Liver (tissue), 9 donors: ENCODE data around the gene PIK3R3. TPM values are rescaled to one million over a fixed set of nuclear protein-coding genes. Genes with fewer than 3 reads are reported as not detected.

Experiments used
- DNase-seq: peaks from one replicate; pipeline ENCODE4 v3.0.0-alpha.2; 2017; ENCODE audit warnings: low spot score
- H3K27ac ChIP-seq, 2 donors: one replicate each; pipeline ENCODE4 v1.7.0; 2013; ENCODE audit warnings: inconsistent platforms in 2 of 2, low read length in 2 of 2, control low read depth in 1 of 2, low read depth in 1 of 2, mild to moderate bottlenecking in 1 of 2
- H3K27me3 ChIP-seq, 4 donors: one replicate each; pipeline versions ENCODE4 v1.6.1 to v1.7.0; 2013; ENCODE audit warnings: low read length in 3 of 4, inconsistent platforms in 1 of 4, mild to moderate bottlenecking in 1 of 4, moderate library complexity in 1 of 4; ENCODE audit not compliant: control insufficient read depth in 4 of 4, insufficient read depth in 4 of 4
- H3K36me3 ChIP-seq, 4 donors: one replicate each; pipeline versions ENCODE4 v1.6.1 to v1.7.0; 2013; ENCODE audit warnings: low read length in 3 of 4, mild to moderate bottlenecking in 3 of 4, low read depth in 1 of 4, moderate library complexity in 1 of 4; ENCODE audit not compliant: control insufficient read depth in 4 of 4, insufficient read depth in 3 of 4
- H3K4me1 ChIP-seq, 4 donors: one replicate each; pipeline versions ENCODE4 v1.6.1 to v1.7.0; 2013; ENCODE audit warnings: low read length in 3 of 4, mild to moderate bottlenecking in 3 of 4, moderate library complexity in 1 of 4; ENCODE audit not compliant: control insufficient read depth in 4 of 4, insufficient read depth in 4 of 4
- H3K4me3 ChIP-seq, 3 donors: one replicate each; pipeline versions ENCODE4 v1.6.1 to v1.7.0; 2013; ENCODE audit warnings: low read length in 3 of 3, control low read depth in 1 of 3, low read depth in 1 of 3, mild to moderate bottlenecking in 1 of 3
- H3K9ac ChIP-seq, 2 donors: one replicate each; pipeline ENCODE4 v1.7.0; 2013; ENCODE audit warnings: low read length in 2 of 2, mild to moderate bottlenecking in 2 of 2, moderate library complexity in 2 of 2, control low read depth in 1 of 2, low read depth in 1 of 2
- H3K9me3 ChIP-seq, 4 donors: one replicate each; pipeline versions ENCODE4 v1.6.1 to v1.7.0; 2013; ENCODE audit warnings: low read length in 3 of 4; ENCODE audit not compliant: control insufficient read depth in 4 of 4
- EGR1 ChIP-seq, 2 donors: IDR thresholded peaks; 2 replicates each; pipeline ENCODE4 v1.6.1; 2016 to 2018; ENCODE audit warnings: antibody characterized with exemption in 2 of 2, low read depth in 2 of 2
- FOXA1 ChIP-seq: IDR thresholded peaks from 2 replicates; pipeline ENCODE4 v1.6.1; 2016; ENCODE audit warnings: antibody characterized with exemption
- GABPA ChIP-seq, 2 donors: IDR thresholded peaks in 1 of 2; conservative IDR thresholded peaks in 1 of 2; 2 replicates each; pipeline ENCODE4 v1.6.1; 2016; ENCODE audit warnings: antibody characterized with exemption in 2 of 2, mild to moderate bottlenecking in 1 of 2, moderate library complexity in 1 of 2
- HNF4G ChIP-seq: IDR thresholded peaks from 2 replicates; pipeline ENCODE4 v1.6.1; 2016; ENCODE audit warnings: antibody characterized with exemption
- JUND ChIP-seq, 2 donors: IDR thresholded peaks; 2 replicates each; pipeline ENCODE4 v1.6.1; 2016; ENCODE audit warnings: antibody characterized with exemption in 2 of 2
- NR2F2 ChIP-seq: IDR thresholded peaks from 2 replicates; pipeline ENCODE4 v1.6.1; 2016; ENCODE audit warnings: antibody characterized with exemption
- RAD21 ChIP-seq, 2 donors: IDR thresholded peaks; 2 replicates each; pipeline ENCODE4 v1.6.1; 2016; ENCODE audit warnings: antibody characterized with exemption in 2 of 2, mild to moderate bottlenecking in 2 of 2
- RXRA ChIP-seq, 2 donors: IDR thresholded peaks; 2 replicates each; pipeline ENCODE4 v1.6.1; 2017 to 2018; ENCODE audit warnings: antibody characterized with exemption in 2 of 2, mild to moderate bottlenecking in 1 of 2
- SP1 ChIP-seq: IDR thresholded peaks from 2 replicates; pipeline ENCODE4 v1.6.1; 2018; ENCODE audit warnings: antibody characterized with exemption, mild to moderate bottlenecking
- YY1 ChIP-seq: IDR thresholded peaks from 2 replicates; pipeline ENCODE4 v1.6.1; 2016; ENCODE audit warnings: antibody characterized with exemption, mild to moderate bottlenecking
- WGBS: extraction: QIAGEN DNeasy Blood & Tissue Kit; methylation state at CpG from one replicate; pipeline ENCODE4 v1.1.7; 2013; 5-methylcytosine and 5-hydroxymethylcytosine counted together
- polyA plus RNA-seq, 2 donors: library from polyadenylated mRNA; stranded (reverse) in 1 of 2; unstranded in 1 of 2; fragments of 200-250 nt in 1 of 2; fragments of >200 nt in 1 of 2; fragmentation: Nextera tagmentation in 1 of 2; extraction: Ambion mirVana in 1 of 2; gene quantifications; one replicate each; pipeline versions ENCODE4 v1.2.1 to v1.2.3, GENCODE V29; 2013 to 2015
- total RNA-seq, 2 donors: library from RNA; depleted of rRNA; stranded (reverse); fragments of >200 nt; gene quantifications; one replicate each; pipeline ENCODE4 v1.2.3, GENCODE V29; 2014
- TF ChIP-seq, protein P1 (sequence below): IDR thresholded peaks from 2 replicates; pipeline ENCODE4 v1.6.1; 2016; ENCODE audit warnings: antibody characterized with exemption
- TF ChIP-seq, protein P2 (sequence below): IDR thresholded peaks from 2 replicates; pipeline ENCODE4 v1.6.1; 2016; ENCODE audit warnings: antibody characterized with exemption
- TF ChIP-seq, protein P3 (sequence below): fragments of 150-350 bp; IDR thresholded peaks from 2 replicates; pipeline ENCODE4 v1.5.1; 2017; ENCODE audit warnings: improper control_type of control experiment, low read depth, low read length; ENCODE audit not compliant: missing input control
- TF ChIP-seq, protein P4 (sequence below): IDR thresholded peaks from 2 replicates; pipeline ENCODE4 v1.6.1; 2016; ENCODE audit warnings: antibody characterized with exemption
- donor health status: healthy.
- donor health status: healthy.
- donor health status: healthy.
- donor health status: healthy.
- donor health status: healthy.

Gene PIK3R3
- total and polyA plus RNA-seq, 4 donors, result 1.5 to 4.6 (median 2.7) TPM

DNA sequence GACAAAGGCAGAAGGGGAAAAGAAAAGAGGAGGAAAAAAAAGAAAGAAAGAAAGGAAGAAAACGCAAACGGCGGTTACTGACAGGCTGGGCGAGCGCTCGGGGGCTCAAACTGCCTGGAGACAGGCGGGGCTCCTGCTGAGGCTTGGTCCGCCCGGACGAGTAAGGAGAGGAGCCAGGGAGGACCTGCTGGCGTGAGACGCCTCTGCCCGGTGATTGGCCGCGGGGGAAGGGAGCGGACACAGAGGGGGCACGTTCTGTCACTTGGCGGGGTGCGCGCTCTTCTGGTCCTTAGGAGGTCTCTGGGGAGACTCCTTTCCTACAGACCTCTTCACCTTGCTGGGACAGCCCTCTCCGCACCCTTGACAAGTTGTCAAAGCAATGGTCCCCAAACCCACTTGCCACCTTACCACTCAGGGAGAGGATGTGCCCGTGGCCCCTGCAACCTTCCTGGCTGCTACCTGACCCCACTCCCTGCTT is 791 bp upstream of the PIK3R3 start:
- WGBS, result 3% methylated on average over 22 of the region's 22 CpGs
- Histone ChIP-seq H3K27ac (peak overlapping the region; percentile 57 to 78), H3K36me3 (no peaks in the 10 kb centered on the region), H3K4me3 (peak overlapping the region; percentile 68 to 87 (median 82)), H3K9me3 (no peaks in the 10 kb centered on the region), H3K9ac (no peak overlapping the region), H3K4me1 (peaks cover 4 to 27% (median 15%) of the 10 kb centered on the region in 4 donors), H3K27me3 (peaks cover 0 to 4% (median 0%) of the 10 kb centered on the region in 4 donors)
- TF ChIP-seq JUND (IDR thresholded peaks at IDR 0.05) (no peak), RAD21 (IDR thresholded peaks at IDR 0.05) (no peak), SP1 (no peak), RXRA (IDR thresholded peaks at IDR 0.05) (no peak), HNF4G (no peak), NR2F2 (no peak), GABPA (IDR thresholded peaks at IDR 0.05 in 1 of 2, conservative IDR thresholded peaks at IDR 0.05 in 1 of 2) (no peak), EGR1 (IDR thresholded peaks at IDR 0.05; ENCODE audit: low read depth in 2 of 2) (no peak)
- TF ChIP-seq, protein P1, sequence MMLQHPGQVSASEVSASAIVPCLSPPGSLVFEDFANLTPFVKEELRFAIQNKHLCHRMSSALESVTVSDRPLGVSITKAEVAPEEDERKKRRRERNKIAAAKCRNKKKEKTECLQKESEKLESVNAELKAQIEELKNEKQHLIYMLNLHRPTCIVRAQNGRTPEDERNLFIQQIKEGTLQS, result no peak
- TF ChIP-seq, protein P2, sequence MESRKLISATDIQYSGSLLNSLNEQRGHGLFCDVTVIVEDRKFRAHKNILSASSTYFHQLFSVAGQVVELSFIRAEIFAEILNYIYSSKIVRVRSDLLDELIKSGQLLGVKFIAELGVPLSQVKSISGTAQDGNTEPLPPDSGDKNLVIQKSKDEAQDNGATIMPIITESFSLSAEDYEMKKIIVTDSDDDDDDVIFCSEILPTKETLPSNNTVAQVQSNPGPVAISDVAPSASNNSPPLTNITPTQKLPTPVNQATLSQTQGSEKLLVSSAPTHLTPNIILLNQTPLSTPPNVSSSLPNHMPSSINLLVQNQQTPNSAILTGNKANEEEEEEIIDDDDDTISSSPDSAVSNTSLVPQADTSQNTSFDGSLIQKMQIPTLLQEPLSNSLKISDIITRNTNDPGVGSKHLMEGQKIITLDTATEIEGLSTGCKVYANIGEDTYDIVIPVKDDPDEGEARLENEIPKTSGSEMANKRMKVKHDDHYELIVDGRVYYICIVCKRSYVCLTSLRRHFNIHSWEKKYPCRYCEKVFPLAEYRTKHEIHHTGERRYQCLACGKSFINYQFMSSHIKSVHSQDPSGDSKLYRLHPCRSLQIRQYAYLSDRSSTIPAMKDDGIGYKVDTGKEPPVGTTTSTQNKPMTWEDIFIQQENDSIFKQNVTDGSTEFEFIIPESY, result no peak
- TF ChIP-seq, protein P3, sequence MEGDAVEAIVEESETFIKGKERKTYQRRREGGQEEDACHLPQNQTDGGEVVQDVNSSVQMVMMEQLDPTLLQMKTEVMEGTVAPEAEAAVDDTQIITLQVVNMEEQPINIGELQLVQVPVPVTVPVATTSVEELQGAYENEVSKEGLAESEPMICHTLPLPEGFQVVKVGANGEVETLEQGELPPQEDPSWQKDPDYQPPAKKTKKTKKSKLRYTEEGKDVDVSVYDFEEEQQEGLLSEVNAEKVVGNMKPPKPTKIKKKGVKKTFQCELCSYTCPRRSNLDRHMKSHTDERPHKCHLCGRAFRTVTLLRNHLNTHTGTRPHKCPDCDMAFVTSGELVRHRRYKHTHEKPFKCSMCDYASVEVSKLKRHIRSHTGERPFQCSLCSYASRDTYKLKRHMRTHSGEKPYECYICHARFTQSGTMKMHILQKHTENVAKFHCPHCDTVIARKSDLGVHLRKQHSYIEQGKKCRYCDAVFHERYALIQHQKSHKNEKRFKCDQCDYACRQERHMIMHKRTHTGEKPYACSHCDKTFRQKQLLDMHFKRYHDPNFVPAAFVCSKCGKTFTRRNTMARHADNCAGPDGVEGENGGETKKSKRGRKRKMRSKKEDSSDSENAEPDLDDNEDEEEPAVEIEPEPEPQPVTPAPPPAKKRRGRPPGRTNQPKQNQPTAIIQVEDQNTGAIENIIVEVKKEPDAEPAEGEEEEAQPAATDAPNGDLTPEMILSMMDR, result no peak
- TF ChIP-seq, protein P4, sequence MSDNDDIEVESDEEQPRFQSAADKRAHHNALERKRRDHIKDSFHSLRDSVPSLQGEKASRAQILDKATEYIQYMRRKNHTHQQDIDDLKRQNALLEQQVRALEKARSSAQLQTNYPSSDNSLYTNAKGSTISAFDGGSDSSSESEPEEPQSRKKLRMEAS, result no peak
- DNase-seq, result no peak

DNA sequence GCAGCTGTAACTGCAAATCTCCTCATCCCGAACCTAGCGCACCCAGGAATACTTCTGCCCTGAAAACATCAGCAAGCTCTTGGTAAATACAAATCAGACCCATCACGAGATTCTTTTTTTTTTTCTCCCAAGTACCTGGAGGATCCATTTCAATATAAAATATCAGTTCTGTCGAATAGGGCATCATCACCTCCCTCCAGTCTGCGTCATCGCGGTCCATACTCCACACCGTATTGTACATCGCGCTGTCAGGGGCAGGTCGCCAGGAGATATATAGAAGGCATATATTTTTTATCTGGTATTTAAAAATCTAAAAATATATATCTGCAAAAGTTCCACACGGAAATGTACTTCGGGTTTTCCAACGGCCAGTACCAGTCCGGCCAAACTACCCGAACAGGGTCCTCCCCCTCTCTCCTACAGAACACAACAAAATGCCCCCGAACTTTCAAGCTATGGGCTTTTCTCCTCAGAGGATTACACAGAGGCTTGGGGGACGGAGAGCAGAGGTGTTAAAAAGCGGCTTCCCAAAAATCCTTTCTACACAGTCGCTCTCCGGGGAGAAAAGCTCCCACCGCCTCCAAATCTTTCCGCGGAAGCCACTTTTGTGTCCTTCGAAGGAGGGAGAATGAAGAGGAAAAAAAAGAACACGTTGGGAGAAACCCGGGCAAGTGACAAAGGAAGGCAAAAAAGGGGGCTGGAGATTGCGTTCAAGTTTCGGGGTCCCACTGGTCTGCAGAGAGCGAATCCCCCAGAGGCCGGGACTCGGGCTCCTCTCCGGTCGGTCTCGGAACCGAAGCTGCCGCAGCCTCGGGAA is 509 bp downstream of the PIK3R3 start:
- DNase-seq, result peak; percentile 40
- Histone ChIP-seq H3K36me3 (no peaks in the 10 kb centered on the region), H3K27ac (peak overlapping the region; percentile 76 to 78), H3K27me3 (peaks cover 0 to 4% (median 0%) of the 10 kb centered on the region in 4 donors), H3K9me3 (no peaks in the 10 kb centered on the region), H3K4me3 (peak overlapping the region; percentile 68 to 87 (median 82)), H3K9ac (peak overlapping the region; percentile 21 to 56), H3K4me1 (peaks cover 4 to 27% (median 9%) of the 10 kb centered on the region in 4 donors)
- TF ChIP-seq SP1 (no peak), NR2F2 (no peak), FOXA1 (no peak), YY1 (no peak)
- TF ChIP-seq, protein P2, result no peak
- 2% methylated on average over 38 of the region's 38 CpGs for WGBS
